SK-MEL-5 (cell line): Measurements from ENCODE around the gene UBE3B. TPM values are rescaled to one million over a fixed set of nuclear protein-coding genes. Genes with fewer than 3 reads are reported as not detected.

Experiments
- DNase-seq: peaks from one replicate; pipeline ENCODE4 v3.0.0-alpha.2; 2016; ENCODE audit warnings: low read depth, low spot score
- in situ Hi-C: cut with HindIII; loops from 2 replicates; pipeline ENCODE4 v1.10.0; 2016; ENCODE audit warnings: low sequenced_read_pairs, high pct_unique_total_duplicates, low pct_unique_long_range_greater_than_20kb
- total RNA-seq: library from RNA; depleted of rRNA; stranded (reverse); fragments of >200 nt; shearing (Covaris generic); gene quantifications from 2 replicates; pipeline ENCODE4 v1.2.3, GENCODE V29; 2014

The UBE3B gene
- total RNA-seq, 1 experiment from 2014 or later, result 20.5 TPM

DNA sequence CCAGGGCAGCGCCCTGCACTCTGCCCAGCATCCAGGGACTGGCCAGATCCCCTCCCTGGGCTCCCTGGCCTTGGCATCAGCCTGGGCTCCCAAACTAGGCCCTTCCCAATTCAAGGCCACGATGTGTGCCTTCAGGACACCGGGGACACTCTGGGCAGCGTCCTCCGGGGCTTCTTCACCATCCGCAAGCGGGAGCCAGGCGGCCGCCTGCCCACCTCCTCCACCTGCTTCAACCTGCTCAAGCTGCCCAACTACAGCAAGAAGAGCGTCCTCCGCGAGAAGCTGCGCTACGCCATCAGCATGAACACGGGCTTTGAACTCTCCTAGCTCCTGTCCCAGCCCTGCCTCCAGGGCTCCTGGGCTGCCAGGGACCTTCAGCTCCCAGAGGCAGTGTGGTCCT is 57.0 kb downstream of the UBE3B start:
- no peak for DNase-seq
- in situ Hi-C loops, result no loop called here

DNA sequence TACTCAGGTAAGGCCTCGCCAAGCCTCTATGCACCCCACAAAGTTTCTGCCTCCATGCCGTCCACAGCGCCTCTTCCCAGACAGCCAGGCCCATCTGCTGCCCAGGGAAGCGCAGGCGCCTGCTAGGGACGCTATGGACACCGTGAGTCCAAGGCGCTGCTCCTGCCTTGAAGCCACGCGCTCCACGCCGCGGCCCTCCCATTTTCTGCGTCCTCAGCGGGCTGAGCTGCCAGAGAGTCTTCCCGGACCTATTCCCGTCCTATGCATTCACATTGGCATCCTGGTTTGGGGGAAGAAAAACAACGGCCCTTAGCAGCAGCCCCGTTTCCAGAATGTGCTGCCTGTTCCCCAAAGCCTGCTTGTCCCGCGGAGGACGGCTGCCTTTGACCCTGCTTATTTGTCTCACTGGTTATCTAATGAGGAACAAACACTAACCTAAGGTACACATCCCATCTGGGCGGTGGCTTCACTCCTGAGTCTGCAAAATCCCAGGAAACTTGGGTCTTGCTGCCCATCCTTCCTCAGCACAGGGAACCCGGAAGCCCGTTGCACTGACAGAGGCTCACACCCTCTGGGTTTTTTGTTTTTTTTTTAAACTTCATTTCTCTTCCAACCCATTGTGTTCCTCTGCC is 57.9 kb downstream of the UBE3B start:
- no peak for DNase-seq
- in situ Hi-C loops, result no loop called here

GRCh38 chr12:109535863-109536250 is 58.4 kb downstream of the UBE3B start:
- in situ Hi-C loops, result no loop called here
- DNase-seq, result no peak

DNA sequence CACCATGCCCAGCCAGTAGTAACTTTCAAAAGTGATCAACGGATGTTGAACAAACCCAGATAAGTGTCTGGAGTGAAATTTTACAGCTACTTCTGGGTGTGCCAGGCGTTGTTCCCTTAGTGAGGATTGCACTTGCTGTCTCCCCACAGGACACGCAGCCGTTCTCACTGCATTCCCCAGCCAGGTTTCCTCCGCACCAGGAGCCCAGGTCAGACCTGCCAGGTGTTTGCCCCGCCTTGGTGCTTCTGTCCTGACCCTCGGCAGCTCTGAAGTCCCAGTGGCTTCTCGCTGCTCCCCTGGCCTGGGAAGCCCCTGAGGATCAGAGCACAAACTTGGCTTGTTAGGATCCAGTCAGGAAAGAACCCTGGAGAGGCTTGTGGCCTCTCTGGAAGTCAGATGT is 59.7 kb downstream of the UBE3B start:
- in situ Hi-C loops, result no loop called here
- DNase-seq, result no peak

GRCh38 chr12:109538191-109538863 is 60.9 kb downstream of the UBE3B start:
- in situ Hi-C loops, result no loop called here
- DNase-seq, result no peak

DNA sequence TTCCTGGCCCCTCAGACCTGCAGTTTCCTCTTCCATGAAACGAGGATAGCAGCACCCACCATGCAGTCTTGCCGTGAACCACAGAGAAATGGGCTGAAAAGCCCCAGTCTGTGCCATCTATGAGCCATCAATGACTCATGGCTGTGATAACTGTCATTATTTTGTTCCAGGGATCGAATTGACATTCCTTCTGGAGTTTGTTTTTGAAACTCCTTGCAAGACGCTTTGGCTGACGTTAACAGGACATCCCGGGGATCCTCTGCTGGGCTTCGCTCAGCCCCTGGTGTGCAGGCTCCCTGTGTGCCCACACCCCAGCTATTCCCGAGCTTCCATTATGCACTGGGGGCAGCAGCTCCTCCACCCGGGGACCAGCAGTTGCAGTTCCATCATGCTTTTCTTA is 62.1 kb downstream of the UBE3B start:
- in situ Hi-C loops, result no loop called here
- DNase-seq, result no peak

GRCh38 chr12:109540526-109541412 is 63.3 kb downstream of the UBE3B start:
- DNase-seq, result no peak
- in situ Hi-C loops, result no loop called here

DNA sequence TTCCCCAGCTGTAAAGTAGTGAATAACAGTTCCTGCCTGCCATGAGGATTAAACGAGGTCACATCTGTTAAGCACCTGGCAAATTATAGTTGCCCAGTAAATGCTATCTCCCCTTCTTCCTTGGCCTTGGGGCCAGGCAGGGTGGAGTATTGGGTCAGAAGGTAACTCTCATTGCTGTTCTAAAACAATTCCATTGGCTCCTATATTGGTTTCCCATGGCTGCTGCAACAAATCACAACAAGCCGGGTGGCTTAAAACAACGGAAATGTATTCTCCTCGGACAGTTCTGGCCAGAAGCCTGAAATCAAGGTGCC is 63.9 kb downstream of the UBE3B start:
- in situ Hi-C loops, result no loop called here
- DNase-seq, result no peak

GRCh38 chr12:109542014-109542413 is 64.6 kb downstream of the UBE3B start:
- no peak for DNase-seq
- in situ Hi-C loops, result no loop called here

- no peak for DNase-seq
- in situ Hi-C loops, result no loop called here
Observed at GRCh38 chr12:109542876-109543275, 65.4 kb downstream of the UBE3B start.

GRCh38 chr12:109544955-109545531 is 67.6 kb downstream of the UBE3B start:
- no peak for DNase-seq
- in situ Hi-C loops, result no loop called here

- in situ Hi-C loops, result no loop called here
Observed at GRCh38 chr12:109545826-109546225, 68.4 kb downstream of the UBE3B start.

GRCh38 chr12:109547286-109547685 is 69.9 kb downstream of the UBE3B start:
- no peak for DNase-seq
- in situ Hi-C loops, result no loop called here

More at GRCh38 chr12:109545826-109546225, 68.4 kb downstream of the UBE3B start:
- no peak for DNase-seq

DNA sequence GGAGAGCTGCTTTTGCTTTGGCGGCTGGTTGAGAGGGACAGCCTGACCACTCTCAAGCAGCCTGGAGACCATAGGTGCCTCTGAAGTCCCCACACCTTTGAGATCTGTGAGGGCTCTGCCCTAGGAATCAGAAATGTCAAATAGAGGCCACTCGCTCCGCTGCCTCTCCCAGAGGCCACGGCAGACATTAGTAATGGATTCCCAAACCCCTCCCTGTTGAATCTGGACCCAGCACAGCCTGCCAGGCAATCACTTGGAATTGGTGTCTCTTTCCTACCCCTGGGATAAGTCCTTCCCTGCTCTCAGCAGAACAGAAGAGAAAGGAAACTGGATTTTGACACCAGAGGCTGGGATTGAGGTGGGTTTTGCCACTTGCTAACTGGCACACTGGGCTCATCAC is 70.8 kb downstream of the UBE3B start:
- in situ Hi-C loops, result no loop called here
- DNase-seq, result no peak

GRCh38 chr12:109549613-109550270 is 72.3 kb downstream of the UBE3B start:
- DNase-seq, result no peak
- in situ Hi-C loops, result no loop called here

GRCh38 chr12:109550281-109550680 is 72.8 kb downstream of the UBE3B start:
- in situ Hi-C loops, result no loop called here
- DNase-seq, result no peak

GRCh38 chr12:109551108-109551507 is 73.7 kb downstream of the UBE3B start:
- no peak for DNase-seq
- in situ Hi-C loops, result no loop called here

DNA sequence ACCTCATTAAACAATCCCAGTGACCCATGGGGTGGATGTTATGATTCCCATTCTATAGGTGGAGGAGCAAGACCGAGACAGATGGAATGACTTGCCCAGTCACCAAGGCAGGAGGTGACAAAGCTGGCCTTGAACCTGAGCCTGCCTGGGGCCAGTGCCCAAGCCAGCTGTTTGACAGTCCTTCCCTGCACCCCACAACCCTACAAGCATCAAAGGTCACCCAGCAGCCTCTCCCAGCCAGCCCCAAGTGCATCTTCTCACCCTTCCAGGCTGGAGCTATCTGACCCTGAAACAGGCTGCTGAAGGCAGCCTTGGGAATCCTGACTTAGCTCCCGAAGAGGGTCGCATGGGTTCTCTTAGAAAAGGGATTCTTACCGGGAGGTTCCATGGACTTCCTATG is 75.5 kb downstream of the UBE3B start:
- DNase-seq, result no peak
- in situ Hi-C loops, result no loop called here
